ENCODE data around the gene KCNIP4. TPM values are rescaled to one million over a fixed set of nuclear protein-coding genes. Genes with fewer than 3 reads are reported as not detected.

KCNIP4 gene
- total RNA-seq, 1 donor from 2014 or later, result 0.39 TPM

DNA sequence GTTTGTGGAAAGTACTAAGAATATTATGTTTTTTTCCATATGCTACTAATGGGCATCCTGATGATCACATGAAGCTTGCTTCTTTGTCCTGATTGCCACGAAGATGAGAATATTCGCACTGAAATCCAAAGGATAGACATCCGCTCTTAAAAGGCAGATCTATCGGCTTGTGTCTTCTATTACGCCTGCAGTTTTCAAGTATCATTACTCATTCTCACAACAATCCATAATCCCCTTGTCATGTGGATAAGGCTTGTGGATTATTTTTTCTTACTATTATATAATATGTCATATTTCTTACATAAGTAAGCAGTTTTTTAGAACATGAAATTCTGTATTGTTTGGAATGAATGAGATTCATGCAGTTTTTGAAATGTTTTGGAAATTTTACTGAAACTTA is 62.8 kb downstream of the KCNIP4 start:
- Histone ChIP-seq H3K27ac (no peak overlapping the region), H3K9ac (no peak overlapping the region)

DNA sequence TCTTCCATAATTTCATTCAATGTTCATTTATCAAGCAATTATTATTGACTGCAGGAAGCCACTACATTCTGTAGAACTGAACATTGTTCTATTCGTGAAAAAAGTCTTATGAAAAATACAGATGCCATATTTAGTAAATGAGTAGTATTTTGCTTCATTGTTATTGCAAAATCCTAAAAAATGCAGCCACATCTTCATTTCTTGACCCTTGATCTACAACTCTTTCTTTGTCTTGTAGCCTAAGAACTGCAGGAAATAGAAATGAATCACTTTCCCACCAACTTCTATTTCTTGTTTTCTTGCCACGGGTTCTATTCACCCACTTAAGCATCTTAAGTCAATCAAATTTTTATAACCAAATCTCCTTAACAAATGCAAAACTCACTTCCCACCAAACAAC is 63.3 kb downstream of the KCNIP4 start:
- H3K4me2 ChIP-seq, result no peak overlapping the region

More for the DNA sequence above, 62.8 kb downstream of the KCNIP4 start:
- Histone ChIP-seq H3K4me2 (no peak overlapping the region), H3K9me3 (ENCODE audit: low read depth) (no peaks in the 10 kb centered on the region), H4K20me1 (ENCODE audit: low read depth) (no peaks in the 10 kb centered on the region), H3K27me3 (no peaks in the 10 kb centered on the region), H3K4me3 (no peak overlapping the region), H3F3A (ENCODE audit: low read depth) (no peaks in the 10 kb centered on the region), H3K36me3 (no peaks in the 10 kb centered on the region), H3K79me2 (ENCODE audit: low read depth) (no peaks in the 10 kb centered on the region), H3K4me1 (no peaks in the 10 kb centered on the region), H2AFZ (replicated peaks) (no peak overlapping the region)
- Mint-ChIP-seq H3K9me3 (no peaks in the 10 kb centered on the region), H3K36me3 (no peaks in the 10 kb centered on the region), H3K27ac (no peak overlapping the region), H3K27me3 (ENCODE audit: insufficient read depth, low read depth) (no peaks in the 10 kb centered on the region), H3K4me3 (no peak overlapping the region), H3K4me1 (no peaks in the 10 kb centered on the region)
- DNase-seq (ENCODE audit: low spot score), result no peak
- TF ChIP-seq EZH2phosphoT487 (IDR thresholded peaks at IDR 0.05) (no peak), EZH2 (IDR thresholded peaks at IDR 0.05) (no peak)
- TF ChIP-seq, protein P1, sequence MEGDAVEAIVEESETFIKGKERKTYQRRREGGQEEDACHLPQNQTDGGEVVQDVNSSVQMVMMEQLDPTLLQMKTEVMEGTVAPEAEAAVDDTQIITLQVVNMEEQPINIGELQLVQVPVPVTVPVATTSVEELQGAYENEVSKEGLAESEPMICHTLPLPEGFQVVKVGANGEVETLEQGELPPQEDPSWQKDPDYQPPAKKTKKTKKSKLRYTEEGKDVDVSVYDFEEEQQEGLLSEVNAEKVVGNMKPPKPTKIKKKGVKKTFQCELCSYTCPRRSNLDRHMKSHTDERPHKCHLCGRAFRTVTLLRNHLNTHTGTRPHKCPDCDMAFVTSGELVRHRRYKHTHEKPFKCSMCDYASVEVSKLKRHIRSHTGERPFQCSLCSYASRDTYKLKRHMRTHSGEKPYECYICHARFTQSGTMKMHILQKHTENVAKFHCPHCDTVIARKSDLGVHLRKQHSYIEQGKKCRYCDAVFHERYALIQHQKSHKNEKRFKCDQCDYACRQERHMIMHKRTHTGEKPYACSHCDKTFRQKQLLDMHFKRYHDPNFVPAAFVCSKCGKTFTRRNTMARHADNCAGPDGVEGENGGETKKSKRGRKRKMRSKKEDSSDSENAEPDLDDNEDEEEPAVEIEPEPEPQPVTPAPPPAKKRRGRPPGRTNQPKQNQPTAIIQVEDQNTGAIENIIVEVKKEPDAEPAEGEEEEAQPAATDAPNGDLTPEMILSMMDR (IDR thresholded peaks at IDR 0.05), result no peak

DNA sequence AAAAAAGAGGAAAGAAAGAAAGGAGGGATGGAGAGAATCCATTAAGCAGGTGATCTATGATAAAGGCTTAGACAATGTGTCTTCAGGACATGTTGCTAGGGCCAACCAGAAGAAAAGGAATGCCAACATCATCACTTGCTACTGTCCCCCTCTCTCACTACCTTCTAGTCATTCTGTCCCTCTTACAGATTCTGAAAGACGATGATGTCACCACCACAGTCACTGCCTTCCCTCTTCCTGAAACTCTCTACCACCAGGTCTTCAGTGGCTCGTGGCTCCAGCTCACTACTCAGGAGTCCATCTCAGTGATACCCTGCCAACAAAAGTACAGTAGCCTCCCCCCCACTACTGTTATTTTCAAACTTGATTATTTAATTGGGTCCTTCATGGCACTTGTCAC is 64.0 kb downstream of the KCNIP4 start:
- H3F3A ChIP-seq (ENCODE audit: low read depth), result no peaks in the 10 kb centered on the region
- no peaks in the 10 kb centered on the region for H3K79me2 ChIP-seq (ENCODE audit: low read depth)
- no peak for TF ChIP-seq EZH2phosphoT487 (IDR thresholded peaks at IDR 0.05)
- TF ChIP-seq, protein P1 (IDR thresholded peaks at IDR 0.05), result no peak
- H4K20me1 ChIP-seq (ENCODE audit: low read depth), result no peaks in the 10 kb centered on the region
- DNase-seq (ENCODE audit: low spot score), result no peak
- no peaks in the 10 kb centered on the region for H3K36me3 ChIP-seq
- Mint-ChIP-seq H3K9me3 (no peaks in the 10 kb centered on the region), H3K27me3 (ENCODE audit: insufficient read depth, low read depth) (no peaks in the 10 kb centered on the region), H3K4me3 (no peak overlapping the region), H3K4me1 (no peaks in the 10 kb centered on the region), H3K36me3 (no peaks in the 10 kb centered on the region), H3K27ac (no peak overlapping the region)
- no peak overlapping the region for H3K4me3 ChIP-seq
- no peaks in the 10 kb centered on the region for H3K27me3 ChIP-seq
- H2AFZ ChIP-seq (replicated peaks), result no peak overlapping the region
- no peak overlapping the region for H3K9ac ChIP-seq
- H3K27ac ChIP-seq, result no peak overlapping the region
- no peaks in the 10 kb centered on the region for H3K9me3 ChIP-seq (ENCODE audit: low read depth)
- H3K4me1 ChIP-seq, result no peaks in the 10 kb centered on the region
- H3K4me2 ChIP-seq, result no peak overlapping the region

More for the DNA sequence above, 63.3 kb downstream of the KCNIP4 start:
- Histone ChIP-seq H3K4me1 (no peaks in the 10 kb centered on the region), H3K4me3 (no peak overlapping the region), H2AFZ (replicated peaks) (no peak overlapping the region), H3K79me2 (ENCODE audit: low read depth) (no peaks in the 10 kb centered on the region), H3K27me3 (no peaks in the 10 kb centered on the region), H3K9me3 (ENCODE audit: low read depth) (no peaks in the 10 kb centered on the region), H3K36me3 (no peaks in the 10 kb centered on the region), H3K27ac (no peak overlapping the region), H3K9ac (no peak overlapping the region), H3F3A (ENCODE audit: low read depth) (no peaks in the 10 kb centered on the region), H4K20me1 (ENCODE audit: low read depth) (no peaks in the 10 kb centered on the region)
- H3K27ac Mint-ChIP-seq, result no peak overlapping the region
- no peak for DNase-seq (ENCODE audit: low spot score)
- H3K4me3 Mint-ChIP-seq, result no peak overlapping the region
- H3K36me3 Mint-ChIP-seq, result no peaks in the 10 kb centered on the region
- no peaks in the 10 kb centered on the region for H3K4me1 Mint-ChIP-seq
- H3K27me3 Mint-ChIP-seq (ENCODE audit: insufficient read depth, low read depth), result no peaks in the 10 kb centered on the region
- TF ChIP-seq, protein P1 (IDR thresholded peaks at IDR 0.05), result no peak
- TF ChIP-seq EZH2phosphoT487 (IDR thresholded peaks at IDR 0.05) (no peak), EZH2 (IDR thresholded peaks at IDR 0.05) (no peak)
- H3K9me3 Mint-ChIP-seq, result no peaks in the 10 kb centered on the region
